ENCODE data around the gene MLF2.
A peak's percentile ranks its signal among the peaks of the same experiment; 100 is the strongest.
"Not testable (repeated sequence)": the region's sequence is repeated elsewhere in the genome, so short reads cannot be mapped to it uniquely, and the experiment has no call there.

Gene MLF2

DNA sequence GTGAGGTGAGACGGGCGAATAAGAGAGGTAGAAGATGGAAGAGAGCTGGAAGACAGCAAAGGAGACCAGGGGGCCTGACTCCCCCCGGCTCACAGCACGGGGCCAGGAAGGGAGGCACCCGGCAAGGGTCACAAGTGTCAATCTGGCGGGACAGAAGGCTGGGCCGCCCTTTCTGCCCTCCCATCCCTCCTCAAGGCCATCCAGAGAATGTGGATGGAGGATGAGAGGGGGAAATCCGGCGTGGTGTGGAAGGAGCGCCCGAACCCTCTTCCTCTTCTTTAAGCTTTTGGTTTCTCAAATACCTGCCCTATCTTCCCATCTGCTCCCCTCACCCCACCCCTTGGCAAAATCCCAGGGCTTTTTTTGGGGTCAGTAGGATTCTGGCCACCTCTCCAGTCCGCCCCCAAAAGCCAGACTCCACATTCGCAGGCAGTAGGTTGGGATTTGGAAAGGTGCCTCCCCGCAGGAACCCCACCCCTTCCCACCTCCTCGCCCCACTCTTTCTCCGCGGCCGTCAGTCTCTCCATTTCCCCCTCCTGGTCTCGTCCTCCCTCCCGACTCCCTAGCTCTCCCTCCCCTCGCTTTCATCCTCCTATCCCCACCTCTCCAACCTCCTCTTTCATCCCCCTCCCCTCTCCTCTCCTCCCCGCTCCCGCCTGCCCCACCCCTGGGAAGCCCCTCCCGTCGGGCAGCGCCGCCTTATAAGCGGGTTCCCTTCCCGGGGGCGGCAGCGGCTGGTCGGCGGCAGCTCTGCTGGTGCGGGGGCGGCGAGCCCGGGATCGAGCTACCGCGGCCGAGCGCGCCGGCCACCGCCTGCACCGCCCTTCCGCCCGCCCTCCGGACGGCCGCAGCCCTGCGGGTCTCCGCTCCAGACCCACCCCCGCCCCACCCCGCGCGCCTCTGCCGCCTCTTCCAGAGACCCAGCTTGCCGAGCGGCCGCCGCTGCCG lies 13.0 kb upstream of the MLF2 start, which contains the start of gene PTMS:
Gene PTMS (plus strand): TSS at position 730 of the 948 bp plus-strand sequence. CDS start 343 bp downstream, outside the sequence.
- DNase-seq (ENCODE audit: low spot score), result peak; percentile 85

GRCh38 chr12:6765048-6765633 lies 12.2 kb upstream of the MLF2 start:
- DNase-seq (ENCODE audit: low spot score), result no peak

- peak; percentile 97 for DNase-seq (ENCODE audit: low spot score)
These were observed 11.3 kb upstream of the MLF2 start for GRCh38 chr12:6764011-6764828.

DNA sequence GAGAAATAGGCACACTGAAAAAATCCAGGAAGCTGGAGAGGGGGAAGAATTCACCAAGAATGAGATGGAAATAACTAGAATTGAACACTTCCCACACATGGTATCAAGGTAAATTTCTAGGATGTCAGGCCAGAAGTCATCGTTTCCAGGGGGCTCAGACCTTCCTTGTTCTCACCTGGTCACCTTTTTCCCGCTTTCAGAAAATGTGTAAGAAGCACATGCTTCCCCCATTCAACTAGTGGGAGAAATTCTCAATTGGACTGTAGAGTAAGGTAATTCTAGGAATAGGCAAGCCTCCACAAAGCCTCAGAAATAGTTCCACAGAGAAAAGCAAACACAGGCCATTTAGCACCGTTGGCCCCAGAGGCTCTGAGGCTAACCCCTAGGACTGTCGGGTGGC lies 10.4 kb upstream of the MLF2 start:
- no peak for DNase-seq (ENCODE audit: low spot score)

DNA sequence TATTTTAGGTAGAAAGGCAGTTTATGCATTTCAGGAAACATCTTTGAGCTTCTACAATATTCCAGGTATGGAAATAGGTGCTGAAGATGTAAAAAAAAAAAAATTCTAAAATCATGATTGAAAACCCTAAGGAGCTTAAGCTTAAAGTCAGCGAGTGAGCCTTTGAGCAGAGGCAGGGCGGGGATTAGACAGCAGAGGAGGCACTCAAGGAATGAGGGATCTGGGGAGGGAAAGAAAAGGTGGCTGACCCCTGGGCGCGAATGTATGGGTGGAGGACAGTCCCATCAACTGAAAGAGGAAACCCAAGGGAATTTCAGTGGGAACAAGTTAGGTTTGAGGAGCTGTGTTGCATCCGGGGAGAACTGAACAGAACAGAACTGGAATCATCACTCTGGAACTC lies 6.8 kb upstream of the MLF2 start:
- DNase-seq (ENCODE audit: low spot score), result no peak

DNA sequence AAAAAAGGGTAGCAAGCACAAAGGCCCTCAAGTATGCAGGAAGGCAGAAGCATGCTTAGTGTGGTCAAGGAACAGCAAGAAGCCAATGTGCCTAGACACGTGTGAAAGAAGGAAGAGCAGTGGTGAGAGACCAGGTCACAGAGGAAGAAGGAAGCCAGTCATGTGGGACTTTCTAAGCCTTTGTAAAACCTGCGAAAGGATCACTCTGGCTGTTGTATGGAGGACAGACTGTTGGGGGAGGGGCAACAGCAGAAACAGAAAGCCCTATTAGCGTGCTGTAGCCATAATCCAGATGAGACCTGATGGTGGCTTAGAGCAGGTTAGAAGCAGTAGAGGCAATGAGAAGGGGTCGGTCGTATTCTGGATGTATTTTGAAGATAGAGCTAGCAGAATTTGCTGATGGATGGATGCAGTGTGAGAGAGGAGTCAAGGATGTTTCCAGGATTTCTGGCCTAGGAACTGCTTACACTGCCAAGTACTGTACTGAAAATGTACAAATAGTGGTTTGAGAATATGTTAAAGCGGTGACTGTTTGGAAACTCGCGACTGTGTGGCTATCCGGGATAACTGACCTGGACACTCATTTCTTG lies 5.7 kb upstream of the MLF2 start:
- DNase-seq (ENCODE audit: low spot score), result no peak

- no peak for DNase-seq (ENCODE audit: low spot score)
These were observed 4.2 kb upstream of the MLF2 start for GRCh38 chr12:6757028-6757690.

GRCh38 chr12:6754411-6754810 lies 1.5 kb upstream of the MLF2 start:
- peak; percentile 50 for DNase-seq (ENCODE audit: low spot score)

GRCh38 chr12:6753772-6754356 lies 923 bp upstream of the MLF2 start:
- no peak for DNase-seq (ENCODE audit: low spot score)

DNA sequence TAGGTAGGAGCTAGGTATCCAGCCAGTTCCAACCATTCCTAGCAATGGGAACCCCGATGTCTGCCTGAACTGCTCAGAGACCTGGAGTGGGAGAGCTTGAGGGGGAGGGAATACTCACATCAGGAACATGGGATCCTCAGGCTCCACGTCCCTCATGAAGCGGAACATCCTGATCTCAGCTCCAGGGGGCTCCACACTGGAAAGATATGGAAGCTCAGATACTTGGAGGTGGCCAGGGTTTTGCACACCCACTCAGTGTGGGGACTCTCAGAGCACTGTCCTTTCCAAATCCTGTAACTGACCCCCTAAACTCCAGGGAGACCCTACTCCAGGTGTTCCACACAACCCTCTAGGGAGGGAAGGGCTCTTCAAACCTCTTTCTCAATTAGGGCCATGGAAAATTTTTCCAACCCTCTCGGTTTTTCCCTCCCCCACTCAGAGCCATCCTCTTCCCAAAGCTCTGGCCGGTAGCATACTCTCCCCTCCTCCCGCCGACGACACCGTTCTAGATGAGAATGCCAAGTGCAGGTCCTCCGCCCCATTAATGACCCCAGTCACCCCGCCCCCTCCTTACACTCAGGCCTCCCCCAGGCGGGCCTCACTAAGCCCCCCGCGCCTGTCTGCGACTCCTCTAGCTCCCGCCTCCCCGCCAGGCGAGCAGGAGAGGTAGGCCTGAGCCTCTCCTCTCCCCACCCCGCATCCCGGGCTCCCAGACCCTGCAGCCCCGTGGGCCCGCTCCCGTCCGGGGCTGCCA lies 597 bp downstream of the MLF2 start:
- DNase-seq (ENCODE audit: low spot score), result peak; percentile 45

GRCh38 chr12:6751767-6752166 lies 1.2 kb downstream of the MLF2 start:
- DNase-seq (ENCODE audit: low spot score), result no peak

DNA sequence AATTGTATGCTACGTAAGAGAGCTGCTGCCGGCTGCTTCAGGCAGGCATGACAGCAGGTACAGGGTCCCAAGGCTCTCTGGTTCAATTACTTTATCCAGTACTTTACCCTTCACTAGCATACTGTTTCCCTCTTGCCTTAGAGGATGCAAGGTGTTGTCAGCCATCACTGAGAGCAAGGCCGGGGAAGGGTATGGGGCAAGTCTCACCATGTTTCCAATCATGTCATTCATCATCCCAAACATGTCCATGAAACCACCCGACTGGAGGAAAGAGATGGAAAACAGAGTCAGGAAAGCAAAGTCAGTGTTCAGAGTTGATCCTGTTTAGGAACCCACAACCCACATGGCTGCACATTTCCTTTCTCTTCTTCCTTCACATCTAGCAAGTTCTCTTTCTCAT lies 2.4 kb downstream of the MLF2 start:
- DNase-seq (ENCODE audit: low spot score), result no peak

DNA sequence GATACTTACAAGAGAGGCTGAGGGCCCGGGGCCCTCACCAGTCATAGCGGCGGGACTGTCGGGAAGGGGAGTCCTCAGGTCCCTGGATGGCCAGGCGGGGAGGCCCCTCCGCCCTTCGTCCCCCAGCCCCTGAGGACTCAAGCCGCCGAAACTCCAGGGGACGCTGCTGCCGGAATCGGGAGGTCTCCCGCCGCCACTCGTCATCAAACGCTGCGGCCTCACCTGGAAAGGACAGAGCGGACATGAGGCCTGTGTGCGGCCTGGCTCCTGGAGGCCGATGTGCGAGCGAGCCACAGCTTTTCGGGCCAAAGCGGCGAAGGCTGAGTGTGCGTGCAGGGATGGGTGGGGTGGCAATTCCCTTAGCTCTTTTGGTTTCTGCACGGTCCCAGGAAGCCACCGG lies 4.2 kb downstream of the MLF2 start:
- no peak for DNase-seq (ENCODE audit: low spot score)

GRCh38 chr12:6747216-6747615 lies 5.7 kb downstream of the MLF2 start:
- no peak for DNase-seq (ENCODE audit: low spot score)

DNA sequence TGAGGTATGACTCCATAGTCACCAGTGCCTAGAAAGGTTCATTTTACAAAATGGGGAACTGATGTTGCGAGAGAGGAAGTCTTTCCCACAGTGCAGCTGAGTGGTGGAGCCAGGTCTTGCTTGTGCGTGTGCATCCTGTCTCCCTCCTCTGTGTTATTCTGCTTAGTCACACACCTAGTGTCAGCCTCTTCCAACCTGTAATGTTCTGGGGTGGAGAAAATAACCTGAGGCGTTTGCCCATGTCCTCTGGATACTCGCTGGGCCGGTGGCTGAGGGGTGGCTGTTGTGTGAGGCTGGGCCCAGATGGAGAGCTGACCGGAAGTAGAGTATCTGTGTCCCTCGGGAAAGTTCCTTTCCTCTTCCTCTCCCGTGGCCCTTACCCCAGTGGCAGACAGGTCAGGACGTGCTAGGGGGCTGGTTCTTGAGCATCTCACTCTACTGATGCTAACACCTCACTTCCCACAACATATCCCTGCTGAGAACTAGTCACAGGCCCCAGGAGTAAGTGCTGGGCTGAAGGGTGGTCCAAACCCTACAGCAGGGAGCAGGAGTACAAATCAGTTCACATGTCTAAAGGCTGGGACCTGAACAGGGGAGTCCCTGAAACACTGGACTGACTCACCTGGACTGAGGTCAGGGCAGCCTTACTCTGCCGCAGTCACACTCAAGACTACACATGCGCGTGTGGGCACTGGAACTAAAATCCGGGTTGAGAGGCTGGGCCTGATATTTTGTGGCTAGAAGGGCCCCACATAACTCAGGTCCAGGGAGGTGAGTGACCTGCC lies 7.0 kb downstream of the MLF2 start:
- DNase-seq (ENCODE audit: low spot score), result peak; percentile 39

GRCh38 chr12:6743300-6743699 lies 9.6 kb downstream of the MLF2 start:
- DNase-seq (ENCODE audit: low spot score), result not testable (repeated sequence)

DNA sequence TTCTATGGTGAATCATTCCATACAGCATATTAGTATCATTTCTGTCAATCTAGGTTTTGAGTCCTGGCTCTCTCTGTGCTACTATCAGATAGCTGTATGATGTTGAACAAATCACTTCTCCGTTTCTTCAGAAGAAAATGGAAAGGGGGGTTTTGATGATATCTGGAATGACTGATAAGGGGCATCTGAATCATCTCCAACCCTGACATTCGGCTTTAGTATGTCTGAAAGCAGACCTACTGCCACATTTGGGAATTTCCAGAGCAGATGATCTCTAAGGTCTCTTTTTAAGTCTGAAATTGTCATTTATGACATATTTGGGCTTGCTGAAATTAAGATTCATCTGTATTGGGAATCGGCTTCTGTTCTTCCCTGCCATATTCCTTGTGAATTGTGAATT lies 10.1 kb downstream of the MLF2 start:
- DNase-seq (ENCODE audit: low spot score), result no peak

GRCh38 chr12:6742080-6742479 lies 10.9 kb downstream of the MLF2 start:
- not testable (repeated sequence) for DNase-seq (ENCODE audit: low spot score)

DNA sequence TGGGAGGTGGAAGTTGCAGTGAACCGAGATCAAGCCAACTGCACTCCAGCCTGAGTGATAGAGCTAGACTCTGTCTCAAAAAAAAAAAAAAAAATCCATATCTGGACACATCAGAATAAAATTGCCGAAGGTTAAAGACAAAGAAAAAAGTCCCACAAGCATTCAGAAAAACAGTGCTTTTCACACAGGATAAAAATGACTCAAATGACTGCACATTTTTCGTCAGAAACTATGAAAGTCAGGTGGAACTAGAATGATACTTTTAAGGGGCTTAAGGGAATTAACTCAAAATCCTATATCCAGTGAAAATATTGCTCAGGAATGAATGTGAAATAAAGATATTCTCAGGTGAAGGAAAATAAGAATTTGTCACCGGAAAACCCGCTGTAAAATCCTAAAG lies 16.2 kb downstream of the MLF2 start:
- DNase-seq (ENCODE audit: low spot score), result no peak

Measured in Ammon's horn (tissue), 1 donor.